GM21423 (cell line): ENCODE data around the gene CLMN.
A peak's percentile ranks its signal among the peaks of the same experiment; 100 is the strongest.

ENCODE experiments used
- ATAC-seq: cut with Tn5 transposase; IDR thresholded peaks from one replicate; pipeline ENCODE4 v1.9.1; 2021; ENCODE audit warnings: mild to moderate bottlenecking, moderate library complexity; ENCODE audit not compliant: unreplicated experiment

Gene CLMN

DNA sequence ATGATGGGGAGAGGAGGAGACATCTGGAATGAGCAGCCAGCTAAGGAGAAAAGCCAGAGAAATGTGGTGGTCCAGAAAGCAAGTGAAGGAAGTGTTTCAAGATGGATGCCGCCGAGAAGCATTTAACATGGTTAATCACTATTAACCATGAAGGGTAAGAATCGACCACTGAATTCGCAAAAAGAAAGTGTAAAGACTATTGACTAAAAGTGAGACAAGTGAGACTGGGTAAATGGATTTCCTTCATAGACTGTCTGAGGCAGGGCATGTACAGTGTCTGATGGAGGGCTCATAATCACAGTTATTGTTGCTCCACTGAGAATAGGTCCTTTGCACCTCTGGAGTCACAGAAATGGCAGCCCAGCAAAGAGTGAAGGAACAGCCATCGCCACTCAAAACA, 25.3 kb upstream of the CLMN start:
- ATAC-seq, result no peak

DNA sequence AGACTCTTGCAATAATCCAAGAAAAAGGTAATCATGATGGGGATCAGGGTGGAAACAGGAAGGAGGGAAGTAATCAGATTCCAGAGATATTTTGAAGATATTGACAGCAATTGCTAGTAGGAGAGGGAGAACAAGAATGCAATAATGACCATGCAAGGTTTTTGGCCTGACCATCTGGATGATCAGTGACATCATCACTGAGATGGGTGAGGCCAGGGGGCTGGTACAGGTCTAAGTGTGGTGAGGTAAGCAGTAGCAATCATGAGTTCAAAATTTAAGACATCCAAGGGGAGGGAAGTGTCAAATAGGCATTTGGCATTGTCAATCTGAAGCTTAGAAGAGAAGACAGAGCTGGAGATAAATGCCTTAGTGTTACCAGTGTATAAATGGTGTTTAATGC, 24.8 kb upstream of the CLMN start:
- no peak for ATAC-seq

- ATAC-seq, result no peak
Observed at GRCh38 chr14:95341564-95341963, 21.9 kb upstream of the CLMN start.

- ATAC-seq, result no peak
Observed at GRCh38 chr14:95341115-95341514, 21.4 kb upstream of the CLMN start.

DNA sequence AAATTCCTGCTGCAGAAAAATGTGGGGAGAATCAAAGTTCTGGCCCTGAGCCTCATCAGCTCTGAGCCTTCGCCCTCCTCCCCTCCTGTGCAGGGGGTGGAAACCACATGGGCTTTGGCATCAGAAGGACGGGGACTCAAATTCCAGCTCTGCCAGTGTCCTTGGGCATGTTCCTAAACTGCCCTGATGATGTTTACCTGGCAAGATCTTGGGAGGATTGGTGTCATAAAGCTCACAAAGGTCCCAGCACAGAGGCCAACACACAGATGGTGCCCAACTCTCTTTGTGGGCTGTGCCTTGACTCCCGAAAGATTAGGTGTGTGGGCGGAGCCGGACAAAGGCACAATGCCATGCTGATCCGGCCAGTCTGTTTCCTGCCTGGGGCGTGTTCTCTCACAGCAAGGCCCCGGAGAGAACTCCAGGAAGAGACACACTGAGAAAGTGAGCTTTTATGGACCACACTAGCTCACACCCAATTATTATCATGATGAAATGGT, 20.5 kb upstream of the CLMN start:
- ATAC-seq, result no peak

- ATAC-seq, result no peak
Observed at GRCh38 chr14:95339301-95339865, 19.7 kb upstream of the CLMN start.

DNA sequence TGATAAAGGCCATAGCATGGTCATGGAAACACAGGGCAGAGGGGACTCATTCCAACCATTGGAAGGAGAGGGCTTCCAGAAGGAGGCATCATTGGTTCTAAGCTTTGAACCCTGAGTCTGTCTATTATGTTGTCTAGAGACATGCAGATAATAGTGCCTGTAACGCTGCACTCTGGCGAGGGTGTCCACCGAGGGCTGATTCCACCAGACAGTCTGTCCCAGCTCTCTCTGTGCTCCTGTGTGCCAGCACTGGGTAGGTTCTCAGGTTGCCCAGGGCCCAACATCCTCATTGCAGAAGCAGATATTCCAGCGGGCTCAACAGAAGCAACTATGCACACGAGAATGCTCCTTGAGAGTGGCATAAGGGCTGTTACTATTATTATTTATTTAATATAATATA, 18.7 kb upstream of the CLMN start:
- ATAC-seq, result no peak

GRCh38 chr14:95337041-95337595, 17.4 kb upstream of the CLMN start:
- no peak for ATAC-seq

- no peak for ATAC-seq
Observed at GRCh38 chr14:95336192-95336760, 16.6 kb upstream of the CLMN start.

- no peak for ATAC-seq
Observed at GRCh38 chr14:95335071-95335470, 15.4 kb upstream of the CLMN start.

- ATAC-seq, result no peak
Observed at GRCh38 chr14:95334044-95334443, 14.3 kb upstream of the CLMN start.

GRCh38 chr14:95332641-95333040, 12.9 kb upstream of the CLMN start:
- ATAC-seq, result no peak

DNA sequence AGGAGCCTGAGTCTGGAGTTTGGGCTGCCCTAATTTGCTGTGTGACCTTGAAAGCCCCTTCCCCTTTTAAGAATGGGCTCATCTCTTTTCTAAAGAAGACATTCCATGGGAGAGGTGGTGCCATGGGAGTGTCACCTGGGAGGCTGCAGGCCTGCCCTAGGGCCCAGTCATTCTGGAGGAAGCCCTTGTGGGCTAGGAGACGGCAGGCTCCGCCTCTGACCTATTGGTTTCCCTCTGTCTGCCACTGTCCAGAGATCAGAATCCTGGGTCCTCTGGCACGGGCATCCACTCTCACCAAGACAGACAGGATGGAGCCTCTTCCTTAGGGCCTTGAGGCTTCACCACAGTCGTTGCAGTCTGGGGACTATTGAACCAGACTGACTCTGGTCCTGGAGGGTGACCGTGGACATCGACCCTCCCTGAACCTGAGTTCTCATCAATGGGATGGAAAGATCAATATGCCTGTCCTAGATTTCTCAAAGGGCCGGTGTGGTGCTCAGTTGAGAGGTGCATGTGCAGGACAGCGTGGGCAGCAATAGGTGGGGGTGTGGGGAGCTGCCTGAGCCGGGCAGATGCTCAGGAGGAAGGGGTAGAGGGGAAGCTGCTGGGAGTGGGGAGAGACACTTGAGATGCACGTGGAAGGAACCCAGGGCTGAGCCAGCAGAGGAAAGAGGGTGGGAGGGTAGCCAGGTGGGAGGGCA, 12.2 kb upstream of the CLMN start:
- ATAC-seq, result no peak

DNA sequence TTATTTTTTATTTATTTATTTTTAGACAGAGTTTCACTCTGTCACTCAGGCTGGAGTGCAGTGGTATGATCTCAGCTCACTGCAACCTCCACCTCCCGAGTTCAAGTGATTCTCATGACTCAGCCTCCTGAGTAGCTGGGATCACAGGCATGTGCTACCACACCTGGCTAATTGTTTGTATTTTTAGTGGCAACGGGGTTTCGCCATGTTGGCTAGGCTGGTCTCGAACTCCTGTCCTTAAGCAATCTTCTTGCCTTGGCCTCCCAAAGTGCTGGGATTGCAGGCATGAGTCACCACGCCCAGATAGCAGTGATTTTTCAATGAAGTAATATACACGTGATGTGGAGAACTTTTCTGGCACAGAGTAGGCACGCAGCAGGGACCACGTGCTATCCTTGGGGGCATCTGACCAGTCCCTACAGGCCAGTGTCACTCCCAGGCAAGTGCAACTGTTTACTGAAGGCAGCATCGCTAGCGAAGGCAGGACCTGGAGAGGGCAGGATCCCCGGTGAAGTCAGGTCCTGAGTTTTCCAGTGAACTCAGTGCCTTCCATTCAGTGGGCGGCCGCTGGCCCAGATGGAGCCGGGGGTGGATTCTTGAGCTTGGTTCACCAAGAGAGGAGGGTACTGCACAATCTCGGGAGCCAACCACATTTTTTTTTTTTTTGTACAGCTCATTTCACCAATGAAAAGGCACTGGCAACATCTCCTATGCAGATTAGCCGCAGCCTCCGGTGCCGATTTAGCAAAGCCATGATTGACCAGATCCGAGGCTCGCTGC, 11.1 kb upstream of the CLMN start:
- no peak for ATAC-seq

DNA sequence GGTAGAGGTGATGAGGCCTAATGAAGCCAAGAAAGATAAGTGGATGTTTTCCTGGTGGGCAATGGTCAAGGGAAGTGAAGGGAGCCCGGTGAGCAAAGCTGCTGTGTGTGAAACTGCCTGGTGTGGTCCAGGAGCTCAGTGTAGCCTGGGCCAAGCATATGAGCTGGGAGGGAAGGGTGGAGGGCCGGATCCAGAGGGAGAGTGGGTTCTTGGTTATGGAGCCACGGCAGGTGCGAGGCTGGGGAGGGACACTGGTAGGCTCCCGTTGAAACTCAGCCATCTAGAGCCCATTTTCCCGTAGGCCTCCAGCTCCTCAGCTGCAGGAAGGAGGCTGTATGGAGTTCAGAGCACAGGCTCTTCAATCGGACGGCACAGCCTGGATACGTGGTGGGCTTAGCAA, 10.2 kb upstream of the CLMN start:
- ATAC-seq, result no peak

GRCh38 chr14:95328729-95329503, 9.2 kb upstream of the CLMN start:
- no peak for ATAC-seq

DNA sequence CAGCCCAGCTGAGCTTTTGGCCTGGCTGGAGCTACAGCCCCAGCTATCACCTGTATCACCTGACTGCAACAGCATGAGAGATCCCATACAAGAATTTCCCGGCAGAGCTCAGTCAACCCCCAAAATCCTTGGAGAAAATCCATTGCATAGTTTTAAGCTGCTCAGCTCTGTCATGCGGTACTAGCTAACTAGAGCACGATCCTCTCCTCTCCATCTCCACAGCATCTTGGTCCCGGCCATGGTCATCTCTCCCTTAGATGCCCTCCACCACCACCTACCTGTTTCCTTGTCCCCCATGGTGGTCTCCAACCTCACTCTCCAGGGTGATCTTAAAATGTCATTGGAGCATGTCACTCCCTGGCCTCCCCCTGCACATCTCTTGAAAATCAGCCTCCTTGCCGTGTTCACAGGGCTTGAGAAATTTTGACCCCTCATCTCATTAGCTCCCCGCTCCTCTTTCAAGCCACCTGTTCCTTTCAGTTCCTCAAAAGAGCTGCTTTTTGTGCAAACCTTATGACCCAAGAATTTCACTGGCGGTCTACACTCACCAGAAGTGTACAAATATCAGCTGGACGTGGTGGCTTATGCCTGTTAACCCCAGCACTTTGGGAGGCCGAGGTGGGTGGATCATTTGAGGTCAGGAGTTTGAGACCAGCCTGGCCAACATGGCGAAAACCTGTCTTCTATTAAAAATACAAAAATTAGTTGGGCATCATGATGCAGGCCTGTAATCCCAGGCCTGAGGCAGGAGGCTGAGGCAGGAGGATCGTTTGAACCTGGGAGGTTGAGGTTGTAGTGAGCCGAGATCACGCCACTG, 8.1 kb upstream of the CLMN start:
- peak; percentile 97 for ATAC-seq

- ATAC-seq, result peak; percentile 23
Observed at GRCh38 chr14:95326987-95327386, 7.3 kb upstream of the CLMN start.

GRCh38 chr14:95323917-95324316, 4.2 kb upstream of the CLMN start:
- ATAC-seq, result no peak

DNA sequence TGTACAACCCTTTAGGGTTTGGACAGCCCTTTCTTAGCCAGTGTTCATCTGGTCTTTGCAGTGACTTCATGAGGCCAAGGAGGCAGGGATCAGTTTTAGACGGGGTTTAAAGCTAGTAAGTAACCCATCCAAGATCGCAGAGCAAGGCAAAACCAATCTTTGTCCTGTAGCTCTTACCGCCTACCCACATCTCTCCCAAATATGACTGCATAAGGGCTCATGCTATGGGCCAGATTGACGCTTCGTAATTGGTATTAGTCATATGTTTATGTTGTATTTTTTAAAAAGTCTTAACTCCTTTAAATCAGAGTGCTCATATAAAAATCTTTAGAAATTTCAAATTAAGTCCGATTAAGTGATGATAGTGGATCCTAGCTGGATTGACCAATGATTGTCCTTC, 3.7 kb upstream of the CLMN start:
- no peak for ATAC-seq
